Eye (tissue), 1 donor: ENCODE measurements around the gene NLRC4.
"Not testable (repeated sequence)": the region's sequence is repeated elsewhere in the genome, so short reads cannot be mapped to it uniquely, and the experiment has no call there.

Source experiments
- DNase-seq: peaks from one replicate; pipeline ENCODE4 v3.0.0-alpha.2; 2015

NLRC4 gene

GRCh38 chr2:32237996-32238395 is 26.7 kb downstream of the NLRC4 start:
- peak; percentile 70 for DNase-seq

GRCh38 chr2:32237488-32237887 is 27.2 kb downstream of the NLRC4 start:
- no peak for DNase-seq

GRCh38 chr2:32235315-32235714 is 29.4 kb downstream of the NLRC4 start:
- DNase-seq = peak; percentile 57

- no peak for DNase-seq
Measured at GRCh38 chr2:32231959-32232358, 32.7 kb downstream of the NLRC4 start.

- DNase-seq = no peak
Measured at GRCh38 chr2:32229635-32230034, 35.1 kb downstream of the NLRC4 start.

GRCh38 chr2:32228181-32228580 is 36.5 kb downstream of the NLRC4 start:
- DNase-seq = no peak

GRCh38 chr2:32227492-32227891 is 37.2 kb downstream of the NLRC4 start:
- DNase-seq = no peak

- DNase-seq = no peak
Measured at GRCh38 chr2:32222966-32223365, 41.7 kb downstream of the NLRC4 start.

GRCh38 chr2:32220445-32220844 is 44.2 kb downstream of the NLRC4 start:
- no peak for DNase-seq

GRCh38 chr2:32212295-32212694 is 52.4 kb downstream of the NLRC4 start:
- DNase-seq = no peak

- no peak for DNase-seq
Measured at GRCh38 chr2:32210767-32211408, 53.8 kb downstream of the NLRC4 start.

- DNase-seq = not testable (repeated sequence)
Measured at GRCh38 chr2:32203428-32203827, 61.3 kb downstream of the NLRC4 start.

GRCh38 chr2:32200814-32201213 is 63.9 kb downstream of the NLRC4 start:
- no peak for DNase-seq

GRCh38 chr2:32192418-32192817 is 72.3 kb downstream of the NLRC4 start:
- DNase-seq = no peak

- DNase-seq = no peak
Measured at GRCh38 chr2:32189011-32189410, 75.7 kb downstream of the NLRC4 start.

- DNase-seq = no peak
Measured at GRCh38 chr2:32182667-32183066, 82.0 kb downstream of the NLRC4 start.
